IMR-90 (cell line): ENCODE measurements around the gene PHACTR3. TPM values are rescaled to one million over a fixed set of nuclear protein-coding genes. Genes with fewer than 3 reads are reported as not detected.

Source experiments
- ATAC-seq: fragments of 200-7000 bp; cut with Tn5 transposase; 2 replicates; pipeline ENCODE4 v1.9.1; 2020; ENCODE audit warnings: low read depth, mild to moderate bottlenecking, moderate library complexity
- BruUV-seq: library from RNA; stranded (reverse); fragments of 400-500 nt; replicated peaks from 2 replicates; lab custom pipeline; 2021; lab: Mats Ljungman, UMichigan
- CTCF ChIA-PET: fragments of 300-600 bp; formaldehyde crosslinking; extraction: SDS; loops from one replicate; lab custom pipeline; 2021; ENCODE audit warnings: antibody characterized with exemption; lab: Yijun Ruan, JAX
- POLR2A ChIA-PET: fragments of 300-600 bp; sonication (Branson Sonifier 250); formaldehyde crosslinking; loops from one replicate; lab custom pipeline; 2022; ENCODE audit warnings: antibody characterized with exemption; ENCODE audit not compliant: unreplicated experiment; lab: Charles Lee
- DNase-seq: peaks from one replicate; pipeline ENCODE4 v3.0.0; 2013
- H2AFZ ChIP-seq: replicated peaks from 2 replicates; pipeline ENCODE3; 2013; ENCODE audit warnings: low read length, mild to moderate bottlenecking; ENCODE audit not compliant: poor library complexity
- H2AK5ac ChIP-seq: 2 replicates; pipeline ENCODE4 v1.6.1; 2013; ENCODE audit warnings: low read depth, low read length, inconsistent platforms
- H2AK9ac ChIP-seq: replicated peaks from 2 replicates; pipeline ENCODE3; 2013; ENCODE audit warnings: mild to moderate bottlenecking, low read depth, low read length, moderate library complexity; ENCODE audit not compliant: poor library complexity
- H2BK120ac ChIP-seq: 2 replicates; pipeline ENCODE4 v1.6.1; 2013; ENCODE audit warnings: low read depth, low read length, inconsistent platforms
- H2BK15ac ChIP-seq: 3 replicates; pipeline ENCODE4 v1.6.1; 2013; ENCODE audit warnings: low read depth, low read length, inconsistent platforms
- H2BK20ac ChIP-seq: 2 replicates; pipeline ENCODE4 v1.6.1; 2013; ENCODE audit warnings: low read depth, mild to moderate bottlenecking, inconsistent platforms, low read length, moderate library complexity
- H2BK5ac ChIP-seq: 2 replicates; pipeline ENCODE4 v1.6.1; 2013; ENCODE audit warnings: mild to moderate bottlenecking, low read depth, low read length, inconsistent platforms; ENCODE audit not compliant: poor library complexity, severe bottlenecking
- H3K14ac ChIP-seq: replicated peaks from 2 replicates; pipeline ENCODE4 v1.6.1; 2013; ENCODE audit warnings: low read depth, low read length, inconsistent platforms
- H3K18ac ChIP-seq: 2 replicates; pipeline ENCODE4 v1.6.1; 2013; ENCODE audit warnings: low read depth, low read length, control low read depth
- H3K23ac ChIP-seq: 2 replicates; pipeline ENCODE4 v1.6.1; 2013; ENCODE audit warnings: low read depth, low read length, inconsistent platforms
- H3K27ac ChIP-seq: 2 replicates; pipeline ENCODE4 v1.5.1; 2013; ENCODE audit warnings: mild to moderate bottlenecking, control low read depth, low read length; ENCODE audit not compliant: insufficient read depth
- H3K27me3 ChIP-seq: 2 replicates; pipeline ENCODE4 v1.6.1; 2013; ENCODE audit warnings: low read length; ENCODE audit not compliant: control insufficient read depth, insufficient read depth
- H3K36me3 ChIP-seq: 2 replicates; pipeline ENCODE4 v1.6.1; 2013; ENCODE audit warnings: low read length, mixed read lengths; ENCODE audit not compliant: control insufficient read depth, insufficient read depth
- H3K4ac ChIP-seq: 2 replicates; pipeline ENCODE4 v1.6.1; 2013; ENCODE audit warnings: low read depth, low read length, inconsistent platforms
- H3K4me1 ChIP-seq: 2 replicates; pipeline ENCODE4 v1.6.1; 2013; ENCODE audit warnings: low read length, mixed read lengths; ENCODE audit not compliant: control insufficient read depth, insufficient read depth
- H3K4me2 ChIP-seq: 2 replicates; pipeline ENCODE4 v1.6.1; 2013; ENCODE audit warnings: low read depth, mild to moderate bottlenecking, control low read depth, low read length, moderate library complexity
- H3K4me3 ChIP-seq: 2 replicates; pipeline ENCODE4 v1.5.1; 2013; ENCODE audit warnings: low read depth, mild to moderate bottlenecking, control low read depth, low read length, moderate library complexity; ENCODE audit not compliant: insufficient read depth
- H3K56ac ChIP-seq: 2 replicates; pipeline ENCODE4 v1.6.1; 2013; ENCODE audit warnings: low read length, inconsistent platforms; ENCODE audit not compliant: insufficient read depth; ENCODE audit errors: extremely low read depth
- H3K79me1 ChIP-seq, 2 experiments: 2 replicates each; pipeline ENCODE4 v1.6.1; 2013; ENCODE audit warnings: low read length in 2 of 2, inconsistent platforms in 1 of 2, low read depth in 1 of 2
- H3K9ac ChIP-seq: 2 replicates; pipeline ENCODE4 v1.6.1; 2013; ENCODE audit warnings: low read depth, low read length, control low read depth
- H3K9me1 ChIP-seq: 2 replicates; pipeline ENCODE4 v1.6.1; 2013; ENCODE audit warnings: low read length, inconsistent platforms; ENCODE audit not compliant: insufficient read depth
- H3K9me3 ChIP-seq: 2 replicates; pipeline ENCODE4 v1.6.1; 2013; ENCODE audit warnings: low read length; ENCODE audit not compliant: control insufficient read depth, insufficient read depth
- H4K20me1 ChIP-seq: 2 replicates; pipeline ENCODE4 v1.6.1; 2013; ENCODE audit warnings: low read length, inconsistent platforms; ENCODE audit not compliant: insufficient read depth
- H4K5ac ChIP-seq: 2 replicates; pipeline ENCODE4 v1.6.1; 2013; ENCODE audit warnings: mild to moderate bottlenecking, low read depth, low read length, control low read depth
- H4K8ac ChIP-seq, 2 experiments: 2 replicates each; pipeline ENCODE4 v1.6.1; 2013; ENCODE audit warnings: low read depth in 2 of 2, low read length in 2 of 2, control low read depth in 1 of 2, inconsistent platforms in 1 of 2
- H4K91ac ChIP-seq: 2 replicates; pipeline ENCODE4 v1.6.1; 2013; ENCODE audit warnings: low read depth, low read length, inconsistent platforms; ENCODE audit not compliant: insufficient read depth
- BHLHE40 ChIP-seq: fragments of 150-350 bp; IDR thresholded peaks from 2 replicates; pipeline ENCODE4 v1.6.1; 2016; ENCODE audit warnings: mild to moderate bottlenecking, low read depth, low read length
- CEBPB ChIP-seq: IDR thresholded peaks from 2 replicates; pipeline ENCODE4 v1.6.1; 2012; ENCODE audit warnings: low read depth, low read length, improper control_type of control experiment
- CHD1 ChIP-seq: IDR thresholded peaks from 2 replicates; pipeline ENCODE4 v1.6.1; 2012; ENCODE audit warnings: low read depth, low read length, improper control_type of control experiment
- CTCF ChIP-seq: conservative IDR thresholded peaks from 2 replicates; pipeline ENCODE4 v1.5.1; 2012; ENCODE audit warnings: mild to moderate bottlenecking, low read depth, low read length, improper control_type of control experiment
- ELK1 ChIP-seq: fragments of 150-350 bp; IDR thresholded peaks from 2 replicates; pipeline ENCODE4 v1.6.1; 2016; ENCODE audit warnings: low read depth, mild to moderate bottlenecking, low read length, moderate library complexity, borderline replicate concordance
- FOS ChIP-seq: fragments of 150-350 bp; IDR thresholded peaks from 2 replicates; pipeline ENCODE4 v1.6.1; 2016; ENCODE audit warnings: low read depth, low read length
- MAFK ChIP-seq: IDR thresholded peaks from 2 replicates; pipeline ENCODE4 v1.6.1; 2012; ENCODE audit warnings: low read depth, low read length, improper control_type of control experiment
- MAZ ChIP-seq: IDR thresholded peaks from 2 replicates; pipeline ENCODE4 v1.6.1; 2012; ENCODE audit warnings: low read depth, mild to moderate bottlenecking, low read length, improper control_type of control experiment, moderate library complexity, borderline replicate concordance
- MXI1 ChIP-seq: IDR thresholded peaks from 2 replicates; pipeline ENCODE4 v1.6.1; 2012; ENCODE audit warnings: low read depth, mild to moderate bottlenecking, low read length, moderate library complexity, borderline replicate concordance
- NFE2L2 ChIP-seq: fragments of 150-350 bp; IDR thresholded peaks from 2 replicates; pipeline ENCODE4 v1.6.1; 2016; ENCODE audit warnings: low read depth, mild to moderate bottlenecking, low read length
- POLR2A ChIP-seq: IDR thresholded peaks from 2 replicates; pipeline ENCODE4 v1.6.1; 2012; ENCODE audit warnings: mild to moderate bottlenecking, low read depth, low read length
- RAD21 ChIP-seq: IDR thresholded peaks from 2 replicates; pipeline ENCODE4 v1.6.1; 2012; ENCODE audit warnings: low read length, improper control_type of control experiment
- RCOR1 ChIP-seq: IDR thresholded peaks from 2 replicates; pipeline ENCODE4 v1.6.1; 2012; ENCODE audit warnings: mild to moderate bottlenecking, low read length, improper control_type of control experiment; ENCODE audit not compliant: insufficient replicate concordance
- RFX5 ChIP-seq: IDR thresholded peaks from 2 replicates; pipeline ENCODE4 v1.8.0; 2012; ENCODE audit warnings: low read depth, mild to moderate bottlenecking, low read length, moderate library complexity
- SMC3 ChIP-seq: fragments of 150-350 bp; IDR thresholded peaks from 2 replicates; pipeline ENCODE4 v1.6.1; 2016; ENCODE audit warnings: low read depth, mild to moderate bottlenecking, antibody characterized with exemption, low read length, moderate library complexity
- USF2 ChIP-seq: fragments of 150-350 bp; IDR thresholded peaks from 2 replicates; pipeline ENCODE4 v1.6.1; 2017; ENCODE audit warnings: mild to moderate bottlenecking, antibody characterized with exemption, low read length, low read depth
- WGBS, 2 experiments: methylation state at CpG; one replicate each; pipeline versions ENCODE4 v1.1.5 to v1.1.7; 2013; ENCODE audit warnings: missing lambda C conversion rate in 2 of 2; ENCODE audit not compliant: insufficient read length in 1 of 2; ENCODE audit errors: extremely low coverage in 2 of 2; 5-methylcytosine and 5-hydroxymethylcytosine counted together
- dilution Hi-C: fragments of 300-500 bp; cut with HindIII; formaldehyde crosslinking; loops from one replicate; pipeline ENCODE4 v1.14.3; 2018; ENCODE audit warnings: low sequenced_read_pairs; ENCODE audit not compliant: unreplicated experiment
- in situ Hi-C: fragments of 300-500 bp; cut with MboI; formaldehyde crosslinking; loops from 3 replicates; pipeline ENCODE4 v1.14.3; 2019; ENCODE audit warnings: low sequenced_read_pairs, inconsistent platforms, mixed read lengths
- intact Hi-C: fragments of 100-400 bp; cut with micrococcal nuclease; formaldehyde crosslinking; loops from 2 replicates; pipeline ENCODE4 v1.10.0; 2022
- polyA plus RNA-seq, 3 experiments: library from polyadenylated mRNA; depleted of rRNA; stranded (reverse); fragments of >200 nt; gene quantifications; 2 replicates each; pipeline ENCODE4 v1.2.3, GENCODE V29; 2012; ENCODE audit warnings: low replicate concordance in 1 of 3
- total RNA-seq: library from RNA; depleted of rRNA; stranded (reverse); fragments of >200 nt; gene quantifications from 2 replicates; pipeline ENCODE4 v1.2.3, GENCODE V29; 2012

PHACTR3 gene
- total and polyA plus RNA-seq, 2 of the 4 experiments (the other 2 are of a cell fraction) = not detected

GRCh38 chr20:59645271-59645670 is 40.9 kb downstream of the PHACTR3 start:
- in situ Hi-C loops = no loop called here
- no TSS peak for BruUV-seq
- ATAC-seq (no peak), DNase-seq (no peak)
- no peaks in the 10 kb centered on the region for H4K20me1 ChIP-seq
- no peak overlapping the region for H4K91ac ChIP-seq
- no peak overlapping the region for H4K8ac ChIP-seq
- no peak overlapping the region for H3K9ac ChIP-seq
- peaks cover 23% of the 10 kb centered on the region for H3K9me3 ChIP-seq
- no peak overlapping the region for H2AFZ ChIP-seq
- H3K18ac ChIP-seq = no peak overlapping the region
- intact Hi-C loops = no loop called here
- H3K27me3 ChIP-seq = no peaks in the 10 kb centered on the region
- dilution Hi-C loops = no loop called here
- H3K4me3 ChIP-seq = no peak overlapping the region
- H2BK15ac ChIP-seq = no peak overlapping the region
- no peak overlapping the region for H2BK20ac ChIP-seq
- no peaks in the 10 kb centered on the region for H3K4me1 ChIP-seq
- H3K9me1 ChIP-seq = no peaks in the 10 kb centered on the region
- H2AK5ac ChIP-seq = no peak overlapping the region
- ChIA-PET CTCF (no interaction called here), POLR2A (no interaction called here)
- no peak overlapping the region for H2AK9ac ChIP-seq
- H2BK5ac ChIP-seq = no peak overlapping the region
- TF ChIP-seq MAZ (no peak), MAFK (no peak), CHD1 (no peak), RCOR1 (no peak), CTCF (no peak), SMC3 (no peak), ELK1 (no peak), BHLHE40 (no peak), USF2 (no peak), NFE2L2 (no peak), CEBPB (no peak), RFX5 (no peak), RAD21 (no peak), POLR2A (no peak), FOS (no peak), MXI1 (no peak)
- no peak overlapping the region for H3K27ac ChIP-seq
- no peaks in the 10 kb centered on the region for H3K36me3 ChIP-seq
- no peak overlapping the region for H2BK120ac ChIP-seq
- H3K4ac ChIP-seq = no peak overlapping the region
- H4K5ac ChIP-seq = no peak overlapping the region
- no peaks in the 10 kb centered on the region for H3K79me1 ChIP-seq
- no CpG with 5 or more reads among the region's 9 CpGs for WGBS, 2 experiments
- no peak overlapping the region for H3K56ac ChIP-seq
- H3K23ac ChIP-seq = no peak overlapping the region
- H3K4me2 ChIP-seq = no peak overlapping the region
- no peak overlapping the region for H3K14ac ChIP-seq
